Measurements from ENCODE around the gene PHOX2A.

Gene PHOX2A

GRCh38 chr11:72254299-72254993 lies 10.5 kb upstream of the PHOX2A start:
- TF ChIP-seq POLR2AphosphoS5 (IDR thresholded peaks at IDR 0.05; ENCODE audit: low read depth, low read length) (no peak), FOXP2 (optimal IDR thresholded peaks at IDR 0.05; ENCODE audit: borderline replicate concordance, extremely low read depth, extremely low read length, insufficient read depth) (no peak), TAF1 (IDR thresholded peaks at IDR 0.05; ENCODE audit: borderline replicate concordance, insufficient read depth, low read length) (no peak), REST (IDR thresholded peaks at IDR 0.05; ENCODE audit: insufficient read depth in 1 of 2, low read depth in 2 of 2, low read length in 2 of 2) (no peak), SIN3A (IDR thresholded peaks at IDR 0.05; ENCODE audit: borderline replicate concordance, insufficient read depth, low read length) (no peak)

DNA sequence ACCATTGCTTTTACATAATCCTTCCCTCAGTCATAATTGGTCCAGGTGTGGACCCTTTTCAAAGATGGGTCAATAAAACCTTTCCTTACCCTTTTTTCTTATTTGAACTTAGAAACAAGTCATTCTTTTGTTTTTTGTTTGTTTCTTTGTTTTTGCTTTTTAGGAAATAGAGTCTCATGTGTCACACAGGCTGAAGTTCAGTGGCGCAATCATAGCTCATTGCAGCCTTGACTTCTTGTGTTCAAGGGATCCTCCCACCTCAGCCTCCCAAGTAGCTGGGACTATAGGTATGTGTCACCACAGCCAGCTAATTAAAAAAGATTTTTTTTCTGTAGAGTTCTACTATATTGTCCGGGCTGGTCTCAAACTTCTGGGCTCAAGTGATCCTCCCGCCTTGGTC lies 9.4 kb upstream of the PHOX2A start:
- TF ChIP-seq TAF1 (IDR thresholded peaks at IDR 0.05; ENCODE audit: borderline replicate concordance, insufficient read depth, low read length) (no peak), POLR2AphosphoS5 (IDR thresholded peaks at IDR 0.05; ENCODE audit: low read depth, low read length) (no peak), FOXP2 (optimal IDR thresholded peaks at IDR 0.05; ENCODE audit: borderline replicate concordance, extremely low read depth, extremely low read length, insufficient read depth) (no peak), REST (IDR thresholded peaks at IDR 0.05; ENCODE audit: insufficient read depth in 1 of 2, low read depth in 2 of 2, low read length in 2 of 2) (no peak), SIN3A (IDR thresholded peaks at IDR 0.05; ENCODE audit: borderline replicate concordance, insufficient read depth, low read length) (no peak)

GRCh38 chr11:72251614-72252013 lies 7.6 kb upstream of the PHOX2A start:
- TF ChIP-seq REST (IDR thresholded peaks at IDR 0.05; ENCODE audit: insufficient read depth in 1 of 2, low read depth in 2 of 2, low read length in 2 of 2), result no peak
- no peak for TF ChIP-seq POLR2AphosphoS5 (IDR thresholded peaks at IDR 0.05; ENCODE audit: low read depth, low read length)
- TF ChIP-seq TAF1 (IDR thresholded peaks at IDR 0.05; ENCODE audit: borderline replicate concordance, insufficient read depth, low read length), result no peak
- TF ChIP-seq SIN3A (IDR thresholded peaks at IDR 0.05; ENCODE audit: borderline replicate concordance, insufficient read depth, low read length), result no peak
- no peak for TF ChIP-seq FOXP2 (optimal IDR thresholded peaks at IDR 0.05; ENCODE audit: borderline replicate concordance, extremely low read depth, extremely low read length, insufficient read depth)

- TF ChIP-seq SIN3A (IDR thresholded peaks at IDR 0.05; ENCODE audit: borderline replicate concordance, insufficient read depth, low read length), result no peak
- TF ChIP-seq POLR2AphosphoS5 (IDR thresholded peaks at IDR 0.05; ENCODE audit: low read depth, low read length), result no peak
- no peak for TF ChIP-seq TAF1 (IDR thresholded peaks at IDR 0.05; ENCODE audit: borderline replicate concordance, insufficient read depth, low read length)
- no peak for TF ChIP-seq FOXP2 (optimal IDR thresholded peaks at IDR 0.05; ENCODE audit: borderline replicate concordance, extremely low read depth, extremely low read length, insufficient read depth)
- TF ChIP-seq REST (IDR thresholded peaks at IDR 0.05; ENCODE audit: insufficient read depth in 1 of 2, low read depth in 2 of 2, low read length in 2 of 2), result no peak
Measured at GRCh38 chr11:72250661-72251464, 6.9 kb upstream of the PHOX2A start.
